ENCODE measurements around the gene SLC18B1.

DNA sequence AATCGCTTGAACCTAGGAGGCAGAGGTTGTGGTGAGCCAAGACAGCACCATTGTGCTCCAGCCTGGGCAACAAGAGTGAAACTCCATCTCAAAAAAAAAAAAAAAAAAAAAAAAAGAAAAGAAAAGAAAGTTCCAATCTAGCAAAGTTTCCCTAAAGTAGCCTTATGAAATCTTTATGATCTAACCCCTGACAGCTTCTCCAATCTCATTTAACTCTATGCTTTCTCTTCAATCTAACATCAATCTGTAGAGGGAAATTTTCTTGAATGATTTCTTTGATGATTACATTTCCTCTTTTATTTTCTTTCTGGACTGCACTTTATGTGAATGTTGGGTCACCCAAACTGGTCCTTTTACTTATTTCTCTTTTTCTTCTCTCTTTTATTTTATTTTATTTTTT is 2.2 kb upstream of the SLC18B1 start:
- TF ChIP-seq, protein P1, sequence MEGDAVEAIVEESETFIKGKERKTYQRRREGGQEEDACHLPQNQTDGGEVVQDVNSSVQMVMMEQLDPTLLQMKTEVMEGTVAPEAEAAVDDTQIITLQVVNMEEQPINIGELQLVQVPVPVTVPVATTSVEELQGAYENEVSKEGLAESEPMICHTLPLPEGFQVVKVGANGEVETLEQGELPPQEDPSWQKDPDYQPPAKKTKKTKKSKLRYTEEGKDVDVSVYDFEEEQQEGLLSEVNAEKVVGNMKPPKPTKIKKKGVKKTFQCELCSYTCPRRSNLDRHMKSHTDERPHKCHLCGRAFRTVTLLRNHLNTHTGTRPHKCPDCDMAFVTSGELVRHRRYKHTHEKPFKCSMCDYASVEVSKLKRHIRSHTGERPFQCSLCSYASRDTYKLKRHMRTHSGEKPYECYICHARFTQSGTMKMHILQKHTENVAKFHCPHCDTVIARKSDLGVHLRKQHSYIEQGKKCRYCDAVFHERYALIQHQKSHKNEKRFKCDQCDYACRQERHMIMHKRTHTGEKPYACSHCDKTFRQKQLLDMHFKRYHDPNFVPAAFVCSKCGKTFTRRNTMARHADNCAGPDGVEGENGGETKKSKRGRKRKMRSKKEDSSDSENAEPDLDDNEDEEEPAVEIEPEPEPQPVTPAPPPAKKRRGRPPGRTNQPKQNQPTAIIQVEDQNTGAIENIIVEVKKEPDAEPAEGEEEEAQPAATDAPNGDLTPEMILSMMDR (IDR thresholded peaks at IDR 0.05) = no peak
- TF ChIP-seq EP300 (IDR thresholded peaks at IDR 0.05) = no peak
- TF ChIP-seq POLR2A (IDR thresholded peaks at IDR 0.05) = no peak
